ENCODE data around the gene ADAM30. TPM values are rescaled to one million over a fixed set of nuclear protein-coding genes. Genes with fewer than 3 reads are reported as not detected.

ADAM30 gene
- total RNA-seq, 1 donor: under 0.01 TPM

GRCh38 chr1:119878171-119878570 is 18.1 kb downstream of the ADAM30 start:
- TF ChIP-seq CTCF (IDR thresholded peaks at IDR 0.05; ENCODE audit: insufficient read depth, low read depth, low read length): no peak

GRCh38 chr1:119874186-119874585 is 22.1 kb downstream of the ADAM30 start:
- no peak for DNase-seq (ENCODE audit: low read depth)
- TF ChIP-seq CTCF (IDR thresholded peaks at IDR 0.05; ENCODE audit: insufficient read depth, low read depth, low read length): no peak
- H3K4me3 ChIP-seq (ENCODE audit: low read depth, low read length): no peak overlapping the region

More at GRCh38 chr1:119878171-119878570, 18.1 kb downstream of the ADAM30 start:
- no peak for DNase-seq (ENCODE audit: low read depth)
- no peak overlapping the region for H3K4me3 ChIP-seq (ENCODE audit: low read depth, low read length)

- peak; percentile 88 for DNase-seq (ENCODE audit: low read depth)
- H3K4me3 ChIP-seq (ENCODE audit: low read depth, low read length): no peak overlapping the region
- no peak for TF ChIP-seq CTCF (IDR thresholded peaks at IDR 0.05; ENCODE audit: insufficient read depth, low read depth, low read length)
Measured at GRCh38 chr1:119873135-119874015, 22.9 kb downstream of the ADAM30 start.

GRCh38 chr1:119871881-119872280 is 24.4 kb downstream of the ADAM30 start:
- DNase-seq (ENCODE audit: low read depth): no peak
- no peak for TF ChIP-seq CTCF (IDR thresholded peaks at IDR 0.05; ENCODE audit: insufficient read depth, low read depth, low read length)
- H3K4me3 ChIP-seq (ENCODE audit: low read depth, low read length): no peak overlapping the region

GRCh38 chr1:119870917-119871596 is 25.3 kb downstream of the ADAM30 start:
- DNase-seq (ENCODE audit: low read depth): peak; percentile 81
- no peak overlapping the region for H3K4me3 ChIP-seq (ENCODE audit: low read depth, low read length)
- TF ChIP-seq CTCF (IDR thresholded peaks at IDR 0.05; ENCODE audit: insufficient read depth, low read depth, low read length): peak; percentile 99

- DNase-seq (ENCODE audit: low read depth): peak; percentile 70
Measured at GRCh38 chr1:119869995-119870394, 26.3 kb downstream of the ADAM30 start.

More at GRCh38 chr1:119869995-119870394, 26.3 kb downstream of the ADAM30 start:
- no peak overlapping the region for H3K4me3 ChIP-seq (ENCODE audit: low read depth, low read length)
- TF ChIP-seq CTCF (IDR thresholded peaks at IDR 0.05; ENCODE audit: insufficient read depth, low read depth, low read length): no peak
